Esophagus mucosa (tissue), 1 donor: Measurements from ENCODE around the gene SACM1L. TPM values are rescaled to one million over a fixed set of nuclear protein-coding genes. Genes with fewer than 3 reads are reported as not detected.
"Not testable (repeated sequence)": the region's sequence is repeated elsewhere in the genome, so short reads cannot be mapped to it uniquely, and the experiment has no call there.

Source experiments
- ATAC-seq: fragments of 200-7000 bp; cut with Tn5 transposase; one replicate; pipeline ENCODE4 v1.9.1; 2020
- total RNA-seq: library from RNA; stranded (reverse); gene quantifications from one replicate; pipeline ENCODE4 v1.2.4, GENCODE V29; 2023
- donor health status: DM: yes; HTN: yes; CAD: no.

SACM1L gene
- total RNA-seq, 1 donor from 2014 or later, result 22.8 TPM

GRCh38 chr3:45742461-45743089, 53.4 kb downstream of the SACM1L start:
- ATAC-seq, result no peak

- peak; percentile 35 for ATAC-seq
Observed at GRCh38 chr3:45746165-45746776, 57.1 kb downstream of the SACM1L start.

GRCh38 chr3:45746777-45747622, 57.8 kb downstream of the SACM1L start:
- peak; percentile 42 for ATAC-seq

- peak; percentile 30 for ATAC-seq
Observed at GRCh38 chr3:45748068-45748467, 58.9 kb downstream of the SACM1L start.

- not testable (repeated sequence) for ATAC-seq
Observed at GRCh38 chr3:45749036-45749600, 59.9 kb downstream of the SACM1L start.

GRCh38 chr3:45749880-45750279, 60.7 kb downstream of the SACM1L start:
- ATAC-seq, result no peak

- ATAC-seq, result no peak
Observed at GRCh38 chr3:45751537-45752242, 62.5 kb downstream of the SACM1L start.

GRCh38 chr3:45753095-45753494, 63.9 kb downstream of the SACM1L start:
- ATAC-seq, result peak; percentile 52

- no peak for ATAC-seq
Observed at GRCh38 chr3:45754461-45754860, 65.3 kb downstream of the SACM1L start.

GRCh38 chr3:45756055-45756454, 66.9 kb downstream of the SACM1L start:
- no peak for ATAC-seq

GRCh38 chr3:45757141-45757540, 67.9 kb downstream of the SACM1L start:
- not testable (repeated sequence) for ATAC-seq

- no peak for ATAC-seq
Observed at GRCh38 chr3:45758871-45759270, 69.7 kb downstream of the SACM1L start.

- ATAC-seq, result no peak
Observed at GRCh38 chr3:45759851-45760250, 70.7 kb downstream of the SACM1L start.

- peak; percentile 64 for ATAC-seq
Observed at GRCh38 chr3:45760878-45761711, 71.9 kb downstream of the SACM1L start.

GRCh38 chr3:45761831-45762230, 72.6 kb downstream of the SACM1L start:
- no peak for ATAC-seq

- ATAC-seq, result no peak
Observed at GRCh38 chr3:45762647-45763302, 73.6 kb downstream of the SACM1L start.

- no peak for ATAC-seq
Observed at GRCh38 chr3:45763303-45763675, 74.1 kb downstream of the SACM1L start.

GRCh38 chr3:45765266-45765851, 76.2 kb downstream of the SACM1L start:
- no peak for ATAC-seq

GRCh38 chr3:45765958-45766357, 76.8 kb downstream of the SACM1L start:
- ATAC-seq, result no peak

- no peak for ATAC-seq
Observed at GRCh38 chr3:45771166-45771775, 82.1 kb downstream of the SACM1L start.
